ENCODE data around the gene GSTCD.
"Not testable (repeated sequence)": the region's sequence is repeated elsewhere in the genome, so short reads cannot be mapped to it uniquely, and the experiment has no call there.

- not testable (repeated sequence) for TF ChIP-seq L3MBTL2 (conservative IDR thresholded peaks at IDR 0.05); LEF1 (IDR thresholded peaks at IDR 0.05; ENCODE audit: borderline replicate concordance); FOXA1 (IDR thresholded peaks at IDR 0.05); HDGF (IDR thresholded peaks at IDR 0.05; ENCODE audit: borderline replicate concordance); SP1 (IDR thresholded peaks at IDR 0.05); SUZ12 (IDR thresholded peaks at IDR 0.05); BHLHE40 (IDR thresholded peaks at IDR 0.05; ENCODE audit: borderline replicate concordance); ARNT (IDR thresholded peaks at IDR 0.05); FOXK2 (IDR thresholded peaks at IDR 0.05); NFRKB (IDR thresholded peaks at IDR 0.05); ELF4 (IDR thresholded peaks at IDR 0.05); FOXM1 (IDR thresholded peaks at IDR 0.05; ENCODE audit: borderline replicate concordance); PKNOX1 (IDR thresholded peaks at IDR 0.05); CTBP1 (IDR thresholded peaks at IDR 0.05; ENCODE audit: borderline replicate concordance)
Measured at GRCh38 chr4:105729895-105730294, 21.3 kb downstream of the GSTCD start.
